HG02763 (cell line): Measurements from ENCODE around the gene NKD1.

Source experiments
- ATAC-seq: cut with Tn5 transposase; IDR thresholded peaks from one replicate; pipeline ENCODE4 v1.9.1; 2021; ENCODE audit warnings: mild to moderate bottlenecking, moderate library complexity; ENCODE audit not compliant: unreplicated experiment

NKD1 gene

GRCh38 chr16:50519001-50519400 is 29.2 kb upstream of the NKD1 start:
- ATAC-seq: no peak

DNA sequence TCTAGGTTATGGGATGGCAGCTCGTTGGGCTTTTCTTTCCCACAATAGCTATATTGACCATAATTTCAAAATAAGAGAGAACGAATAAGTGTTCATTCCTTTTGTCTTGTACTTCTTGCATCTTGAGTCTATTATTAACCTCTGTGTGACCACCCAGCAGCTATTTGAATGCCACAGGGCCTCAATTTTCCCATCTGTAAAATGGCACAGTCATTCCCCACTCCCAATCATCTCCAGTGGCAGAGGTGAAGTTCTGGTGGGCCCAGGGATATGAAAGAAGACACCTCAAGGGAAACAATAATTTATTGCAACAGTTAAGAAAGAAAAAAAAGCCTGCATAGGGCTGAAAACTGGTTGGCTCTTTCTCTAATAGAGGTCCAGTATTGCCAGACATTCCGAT is 28.6 kb upstream of the NKD1 start:
- ATAC-seq: no peak

DNA sequence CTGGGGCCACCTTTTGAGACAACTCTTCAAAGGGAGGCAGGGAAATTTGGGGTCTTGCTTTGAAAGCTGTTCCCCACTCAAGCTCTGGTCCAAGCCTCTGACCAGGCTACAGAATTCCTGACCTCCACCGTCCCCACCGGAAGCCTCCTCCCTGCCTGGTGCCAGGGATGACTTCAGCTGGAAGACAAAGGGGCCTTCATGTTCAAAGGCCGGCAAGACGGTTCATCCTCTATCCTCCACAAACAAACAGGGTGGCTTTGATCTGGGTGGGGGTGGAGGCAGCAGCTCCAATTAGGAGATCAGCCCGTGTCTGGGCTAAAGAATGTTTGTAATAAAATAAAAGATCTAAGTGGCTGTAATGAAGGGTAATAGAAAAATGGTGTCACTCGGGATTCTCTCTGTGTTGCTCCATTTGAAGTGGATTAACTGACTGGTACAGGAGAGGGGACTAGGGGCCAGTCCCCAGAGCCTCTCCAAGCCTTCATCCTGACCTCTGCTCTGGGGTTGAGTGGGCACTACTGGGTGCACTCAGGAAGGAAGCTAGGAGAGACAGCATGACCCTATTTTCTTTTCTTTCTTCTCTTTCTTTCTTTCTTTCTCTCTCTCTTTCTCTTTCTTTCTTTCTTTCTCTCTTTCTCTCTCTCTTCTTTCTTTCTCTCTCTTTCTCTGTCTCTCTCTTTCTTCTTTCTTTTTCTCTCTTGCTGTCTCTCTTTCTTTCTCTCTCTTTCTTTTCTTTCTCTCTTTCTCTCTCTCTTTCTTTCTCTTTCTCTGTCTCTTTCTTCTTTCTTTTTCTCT is 27.5 kb upstream of the NKD1 start:
- ATAC-seq: no peak

DNA sequence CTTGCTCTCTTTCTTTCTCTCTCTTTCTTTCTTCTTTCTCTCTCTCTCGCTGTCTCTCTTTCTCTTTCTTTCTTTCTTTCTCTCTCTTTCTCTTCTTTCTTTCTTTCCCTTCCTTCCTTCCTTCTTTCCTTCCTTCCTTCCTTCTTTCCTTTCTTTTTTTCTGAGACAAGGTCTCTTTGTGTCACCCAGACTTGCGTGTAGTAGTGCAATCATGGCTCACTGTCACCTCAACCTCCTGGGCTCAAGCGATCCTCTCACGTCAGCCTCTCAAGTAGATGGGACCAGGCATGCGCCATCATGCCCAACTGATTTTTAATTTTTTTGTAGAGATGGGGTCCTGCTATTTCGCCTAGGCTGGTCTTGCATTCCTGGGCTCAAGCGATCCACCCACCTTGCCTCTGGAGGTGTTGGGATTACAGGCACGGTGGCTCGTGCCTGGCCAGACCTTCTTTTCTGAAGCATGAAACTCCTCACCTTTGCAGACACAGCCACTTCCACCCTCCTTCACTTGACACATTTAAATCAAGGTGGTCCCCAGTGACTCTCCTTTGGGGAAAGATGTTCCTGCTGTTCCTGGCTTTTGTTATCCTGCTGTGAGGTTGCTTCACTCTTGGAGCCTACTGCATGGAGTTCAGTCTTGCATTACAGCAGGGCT is 26.8 kb upstream of the NKD1 start:
- no peak for ATAC-seq

DNA sequence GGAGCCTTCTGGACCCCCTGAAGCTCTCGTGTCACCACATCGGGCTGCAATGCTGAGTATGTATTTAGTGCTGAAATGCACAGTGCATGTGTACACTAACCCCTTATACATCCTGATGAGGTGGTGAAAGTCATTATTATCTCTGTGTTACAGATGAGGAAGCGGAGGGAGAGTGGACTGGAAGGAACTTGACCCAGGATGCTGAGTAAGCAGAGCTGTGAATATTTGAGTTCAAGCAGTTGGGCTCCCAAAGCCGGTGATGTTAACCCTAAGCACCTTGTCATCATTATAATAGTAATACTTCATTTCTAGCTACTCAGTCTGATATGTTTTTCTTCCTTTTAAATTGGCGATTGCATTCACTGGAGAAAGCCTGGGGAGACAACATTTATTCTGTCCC is 25.9 kb upstream of the NKD1 start:
- ATAC-seq: no peak

DNA sequence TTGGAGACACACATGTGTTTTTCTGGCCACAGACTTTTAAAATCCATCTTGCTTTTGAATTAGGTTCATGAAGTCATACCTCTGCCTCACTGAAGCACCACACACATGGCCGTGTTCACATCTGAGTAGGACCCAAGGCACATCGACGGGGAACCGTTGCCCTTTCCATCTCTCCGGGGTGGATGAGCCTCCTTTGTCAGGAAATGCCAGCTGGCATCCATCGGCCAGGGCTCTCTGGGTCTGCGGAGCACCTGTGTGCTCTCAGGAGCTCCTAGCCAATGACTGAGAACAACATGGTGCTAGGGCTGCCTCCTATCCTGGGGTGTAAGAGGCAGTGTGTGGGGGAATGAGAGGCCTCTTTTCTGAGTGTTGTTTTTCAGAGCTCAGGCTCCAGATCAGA is 24.5 kb upstream of the NKD1 start:
- ATAC-seq: no peak

DNA sequence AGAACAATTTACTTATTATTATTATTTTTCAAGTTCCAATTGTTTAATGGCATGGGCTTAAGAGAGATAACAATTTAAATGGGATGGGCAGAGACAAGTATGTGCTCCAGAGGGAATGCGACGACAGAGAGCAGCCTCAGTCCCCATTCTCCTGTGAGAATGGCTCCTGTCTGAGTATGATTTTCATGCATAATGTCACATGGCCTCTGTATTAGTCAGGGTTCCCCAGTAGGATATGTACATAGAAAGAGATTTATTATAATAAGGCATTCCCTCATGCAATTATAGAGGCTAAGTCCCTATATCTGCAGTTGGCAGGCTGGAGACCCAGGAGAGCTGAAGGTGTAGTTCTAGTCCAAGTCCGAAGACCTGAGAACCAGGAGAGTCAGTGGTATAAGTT is 22.9 kb upstream of the NKD1 start:
- no peak for ATAC-seq

- ATAC-seq: no peak
Measured at GRCh38 chr16:50525716-50526115, 22.5 kb upstream of the NKD1 start.

- no peak for ATAC-seq
Measured at GRCh38 chr16:50526249-50526648, 21.9 kb upstream of the NKD1 start.

DNA sequence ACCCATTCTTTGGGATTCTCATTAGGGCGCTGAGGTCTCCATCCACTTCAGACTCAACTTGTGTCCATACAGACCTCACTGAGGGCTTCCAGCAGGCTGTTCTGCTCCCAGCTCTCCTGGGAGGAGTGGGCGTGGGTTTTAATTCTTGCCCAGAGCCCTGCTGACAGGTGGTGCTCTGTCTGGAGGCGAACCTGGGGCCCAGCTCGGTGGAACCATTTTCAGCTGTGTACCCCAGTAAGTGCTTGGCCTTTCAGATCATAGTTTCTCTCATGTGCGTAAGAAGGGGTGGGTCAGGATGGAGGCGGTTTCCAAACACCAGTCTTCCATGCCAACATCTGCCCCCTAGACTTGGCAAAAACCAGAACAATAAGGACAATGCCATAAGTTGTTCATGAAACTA is 21.4 kb upstream of the NKD1 start:
- ATAC-seq: no peak

DNA sequence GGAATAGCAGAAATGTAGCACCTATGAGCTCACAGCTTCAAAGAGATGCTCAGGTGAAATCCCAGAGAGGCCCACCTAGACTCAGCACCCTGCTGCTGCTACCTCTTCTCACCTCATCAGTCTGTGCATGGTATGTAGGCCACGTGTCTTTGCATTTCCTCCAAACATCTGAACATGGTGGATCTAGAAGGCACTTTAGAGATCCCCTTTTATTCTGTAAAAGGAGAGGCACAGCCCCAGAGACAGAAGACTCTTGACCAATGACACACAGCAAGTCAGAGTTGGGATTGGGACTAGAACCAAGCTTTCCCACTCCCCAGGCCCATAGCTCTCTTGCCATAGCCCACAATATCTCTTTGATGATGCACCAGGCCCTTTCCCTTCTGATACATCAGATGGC is 19.4 kb upstream of the NKD1 start:
- no peak for ATAC-seq

- no peak for ATAC-seq
Measured at GRCh38 chr16:50529334-50529733, 18.9 kb upstream of the NKD1 start.

GRCh38 chr16:50530277-50531236 is 17.6 kb upstream of the NKD1 start:
- no peak for ATAC-seq

DNA sequence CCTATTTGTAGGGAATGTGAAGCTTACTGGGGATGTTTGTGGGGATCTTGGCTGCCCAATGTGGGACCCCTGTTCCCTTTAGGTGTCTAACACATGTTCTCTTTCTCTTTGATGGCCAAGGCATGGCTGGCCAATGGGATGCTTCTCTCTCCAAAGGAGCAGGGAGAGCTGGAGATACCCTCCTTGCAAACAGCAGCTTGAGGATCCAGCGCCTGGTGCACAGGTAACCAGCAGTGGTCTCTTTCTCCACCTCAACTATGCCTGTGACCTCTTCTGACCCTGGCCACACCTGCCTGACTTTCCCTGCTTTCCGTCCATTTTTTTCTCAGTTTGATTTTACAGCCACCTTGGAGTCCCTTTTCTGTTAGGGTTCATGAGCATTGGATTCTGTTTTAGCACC is 16.8 kb upstream of the NKD1 start:
- ATAC-seq: no peak

GRCh38 chr16:50531901-50532300 is 16.3 kb upstream of the NKD1 start:
- ATAC-seq: no peak

- no peak for ATAC-seq
Measured at GRCh38 chr16:50532576-50532975, 15.6 kb upstream of the NKD1 start.

GRCh38 chr16:50533317-50533716 is 14.9 kb upstream of the NKD1 start:
- no peak for ATAC-seq

DNA sequence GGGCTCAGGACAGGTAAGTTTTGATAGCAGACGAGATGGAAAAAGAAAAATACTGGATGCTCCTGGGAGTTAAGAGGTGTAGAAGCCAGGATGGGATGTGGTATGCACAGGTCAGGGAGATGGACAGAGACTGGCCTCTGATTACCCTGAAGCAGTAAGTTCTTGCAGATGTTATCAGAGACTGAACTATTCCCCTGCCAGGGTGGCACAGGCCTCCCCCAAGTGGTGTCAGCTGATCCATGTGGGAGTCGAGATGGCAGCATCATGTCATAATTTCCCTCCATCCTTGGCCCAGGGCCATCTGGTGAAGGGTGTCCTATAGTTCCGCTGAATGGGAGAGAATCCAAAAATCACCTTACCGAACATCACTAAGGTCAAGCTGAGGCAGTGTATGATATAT is 14.1 kb upstream of the NKD1 start:
- no peak for ATAC-seq

GRCh38 chr16:50534556-50534955 is 13.6 kb upstream of the NKD1 start:
- no peak for ATAC-seq

- no peak for ATAC-seq
Measured at GRCh38 chr16:50534958-50535357, 13.2 kb upstream of the NKD1 start.

DNA sequence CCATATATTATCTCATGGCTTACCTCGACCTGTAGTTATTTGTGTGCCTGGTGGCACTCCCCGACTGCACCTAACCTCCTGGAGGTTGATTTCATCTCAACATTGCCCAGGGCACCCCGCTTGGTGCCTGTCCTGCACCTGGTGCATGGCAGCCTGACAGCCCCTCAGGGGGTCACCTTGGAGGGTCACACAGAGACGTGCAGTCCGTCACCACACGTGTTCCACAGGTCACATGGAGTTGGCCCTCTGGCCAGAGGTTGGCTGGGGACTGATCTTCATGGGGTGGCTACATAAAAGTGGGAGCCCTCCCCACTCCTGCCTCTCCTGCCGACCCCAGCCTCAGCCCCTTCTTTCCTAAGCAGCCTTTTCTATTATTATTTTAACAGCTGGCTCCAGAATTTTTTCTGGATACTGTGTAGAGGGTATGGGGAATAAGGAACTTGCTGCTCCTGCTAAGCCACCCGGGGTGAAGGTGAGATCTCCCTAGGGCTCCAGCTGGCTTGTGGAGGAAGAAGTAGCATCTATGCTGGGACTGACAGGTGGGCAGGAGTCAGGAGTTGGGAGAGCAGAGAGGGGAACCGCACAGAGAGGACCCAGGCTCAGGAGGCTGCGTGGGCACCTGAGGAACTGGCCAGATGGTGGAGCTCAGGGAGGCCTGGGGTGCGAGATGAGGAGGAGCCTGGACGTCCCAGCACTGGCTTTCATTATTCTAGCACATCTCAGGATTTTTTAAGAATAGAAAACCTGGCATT is 12.5 kb upstream of the NKD1 start:
- ATAC-seq: no peak
